ENCODE measurements around the gene AP1G1.
"Not testable (repeated sequence)": the region's sequence is repeated elsewhere in the genome, so short reads cannot be mapped to it uniquely, and the experiment has no call there.

AP1G1 gene

GRCh38 chr16:71807905-71808592, 585 bp downstream of the AP1G1 start:
- no peak for DNase-seq

- DNase-seq: no peak
Observed at GRCh38 chr16:71803305-71803690, 5.3 kb downstream of the AP1G1 start.

GRCh38 chr16:71796501-71797097, 12.0 kb downstream of the AP1G1 start:
- DNase-seq: no peak

GRCh38 chr16:71794943-71795342, 13.7 kb downstream of the AP1G1 start:
- DNase-seq: no peak

GRCh38 chr16:71794018-71794417, 14.6 kb downstream of the AP1G1 start:
- DNase-seq: no peak

GRCh38 chr16:71792176-71792575, 16.5 kb downstream of the AP1G1 start:
- DNase-seq: no peak

GRCh38 chr16:71790329-71790728, 18.3 kb downstream of the AP1G1 start:
- DNase-seq: not testable (repeated sequence)

GRCh38 chr16:71789136-71789535, 19.5 kb downstream of the AP1G1 start:
- no peak for DNase-seq

GRCh38 chr16:71788578-71788977, 20.1 kb downstream of the AP1G1 start:
- no peak for DNase-seq

- DNase-seq: not testable (repeated sequence)
Observed at GRCh38 chr16:71785143-71785542, 23.5 kb downstream of the AP1G1 start.

GRCh38 chr16:71784093-71784492, 24.5 kb downstream of the AP1G1 start:
- no peak for DNase-seq

- DNase-seq: no peak
Observed at GRCh38 chr16:71781741-71782140, 26.9 kb downstream of the AP1G1 start.

- no peak for DNase-seq
Observed at GRCh38 chr16:71780521-71781089, 28.0 kb downstream of the AP1G1 start.

- no peak for DNase-seq
Observed at GRCh38 chr16:71778780-71779179, 29.9 kb downstream of the AP1G1 start.

GRCh38 chr16:71777329-71777728, 31.3 kb downstream of the AP1G1 start:
- DNase-seq: no peak

GRCh38 chr16:71775949-71776348, 32.7 kb downstream of the AP1G1 start:
- DNase-seq: no peak

GRCh38 chr16:71771571-71771970, 37.1 kb downstream of the AP1G1 start:
- no peak for DNase-seq

- no peak for DNase-seq
Observed at GRCh38 chr16:71769222-71769621, 39.4 kb downstream of the AP1G1 start.

GRCh38 chr16:71767060-71767900, 41.4 kb downstream of the AP1G1 start:
- DNase-seq: no peak

GRCh38 chr16:71762186-71762585, 46.4 kb downstream of the AP1G1 start:
- no peak for DNase-seq

GRCh38 chr16:71761097-71761496, 47.5 kb downstream of the AP1G1 start:
- DNase-seq: no peak

- no peak for DNase-seq
Observed at GRCh38 chr16:71758293-71758760, 50.3 kb downstream of the AP1G1 start.

GRCh38 chr16:71754652-71755051, 54.0 kb downstream of the AP1G1 start:
- DNase-seq: no peak

Measured in CD4-positive, alpha-beta T cell treated with Interleukin-10 for 1 hour (primary cell).